Tibial artery (tissue), 4 donors: ENCODE results near the gene ADAMTS2.

Experiments used
- DNase-seq, 2 donors: peaks; one replicate each; pipeline ENCODE4 v3.0.0-alpha.2; 2019
- H3K27ac ChIP-seq, 2 donors: fragments of 200-600 bp; sonication (generic) in 1 of 2; 1 replicate in 1 of 2; 2 replicates in 1 of 2; pipeline ENCODE4 v1.5.1; 2018 to 2019; ENCODE audit warnings: mild to moderate bottlenecking in 1 of 2
- H3K27me3 ChIP-seq, 2 donors: fragments of 200-600 bp; sonication (generic) in 1 of 2; one replicate each; pipeline versions ENCODE4 v1.5.1 to v1.6.0; 2016 to 2019
- H3K36me3 ChIP-seq, 3 donors: fragments of 200-600 bp; sonication (generic) in 2 of 3; one replicate each; pipeline ENCODE4 v1.5.1; 2016 to 2019; ENCODE audit warnings: mild to moderate bottlenecking in 2 of 3
- H3K4me1 ChIP-seq, 4 donors: fragments of 200-600 bp; sonication (generic) in 2 of 4; 1 replicate in 3 of 4; 2 replicates in 1 of 4; pipeline ENCODE4 v1.5.1; 2016 to 2019
- H3K4me3 ChIP-seq, 2 donors: fragments of 200-600 bp; sonication (generic) in 1 of 2; 1 replicate in 1 of 2; 2 replicates in 1 of 2; pipeline ENCODE4 v1.5.1; 2018 to 2019; ENCODE audit warnings: mild to moderate bottlenecking in 2 of 2
- H3K9me3 ChIP-seq, 3 donors: fragments of 200-600 bp; sonication (generic) in 1 of 3; one replicate each; pipeline ENCODE4 v1.5.1; 2016 to 2019
- intact Hi-C: fragments of 100-400 bp; cut with DNase I; formaldehyde crosslinking; loops from one replicate; pipeline ENCODE4 v1.15.0; 2023; ENCODE audit warnings: low total_unique reads
- TF ChIP-seq, protein P1 (sequence below), 2 experiments: fragments of 200-600 bp in 1 of 2; fragments of 450-650 bp in 1 of 2; IDR thresholded peaks; one replicate each; pipeline ENCODE4 v1.5.1; 2017 to 2019; ENCODE audit warnings: antibody characterized with exemption in 2 of 2, mild to moderate bottlenecking in 1 of 2, moderate library complexity in 1 of 2

The ADAMTS2 gene

DNA sequence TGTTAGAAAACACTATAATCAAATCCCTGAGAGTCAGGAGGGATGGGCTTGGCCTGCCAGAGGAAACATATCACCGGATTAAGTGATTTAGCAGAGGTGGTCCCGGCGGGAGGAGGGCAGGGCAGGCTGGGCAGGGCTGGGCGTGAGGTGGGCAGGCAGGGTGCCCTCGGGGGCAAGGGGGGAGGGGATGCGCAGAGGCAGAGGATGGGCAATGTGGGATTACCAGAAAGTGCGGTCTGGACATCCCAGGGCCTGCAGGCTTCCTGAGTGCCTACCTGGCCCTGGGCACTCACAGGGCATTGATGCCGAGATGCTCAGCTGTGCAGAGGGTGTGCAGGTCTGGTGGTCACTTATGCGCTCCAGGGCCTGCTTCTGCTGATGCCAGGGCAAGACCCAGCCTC, 115.2 kb downstream of the ADAMTS2 start:
- Histone ChIP-seq H3K36me3 (no peaks in the 10 kb centered on the region), H3K4me1 (peaks cover 0 to 5% (median 0%) of the 10 kb centered on the region in 4 donors), H3K27me3 (no peaks in the 10 kb centered on the region), H3K9me3 (no peaks in the 10 kb centered on the region), H3K4me3 (no peak overlapping the region), H3K27ac (no peak overlapping the region)
- TF ChIP-seq, protein P1, sequence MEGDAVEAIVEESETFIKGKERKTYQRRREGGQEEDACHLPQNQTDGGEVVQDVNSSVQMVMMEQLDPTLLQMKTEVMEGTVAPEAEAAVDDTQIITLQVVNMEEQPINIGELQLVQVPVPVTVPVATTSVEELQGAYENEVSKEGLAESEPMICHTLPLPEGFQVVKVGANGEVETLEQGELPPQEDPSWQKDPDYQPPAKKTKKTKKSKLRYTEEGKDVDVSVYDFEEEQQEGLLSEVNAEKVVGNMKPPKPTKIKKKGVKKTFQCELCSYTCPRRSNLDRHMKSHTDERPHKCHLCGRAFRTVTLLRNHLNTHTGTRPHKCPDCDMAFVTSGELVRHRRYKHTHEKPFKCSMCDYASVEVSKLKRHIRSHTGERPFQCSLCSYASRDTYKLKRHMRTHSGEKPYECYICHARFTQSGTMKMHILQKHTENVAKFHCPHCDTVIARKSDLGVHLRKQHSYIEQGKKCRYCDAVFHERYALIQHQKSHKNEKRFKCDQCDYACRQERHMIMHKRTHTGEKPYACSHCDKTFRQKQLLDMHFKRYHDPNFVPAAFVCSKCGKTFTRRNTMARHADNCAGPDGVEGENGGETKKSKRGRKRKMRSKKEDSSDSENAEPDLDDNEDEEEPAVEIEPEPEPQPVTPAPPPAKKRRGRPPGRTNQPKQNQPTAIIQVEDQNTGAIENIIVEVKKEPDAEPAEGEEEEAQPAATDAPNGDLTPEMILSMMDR (IDR thresholded peaks at IDR 0.05) = no peak
- intact Hi-C loops = no loop called here
- DNase-seq = peak; percentile 17 to 45

- Histone ChIP-seq H3K4me3 (no peak overlapping the region), H3K27me3 (no peaks in the 10 kb centered on the region), H3K27ac (no peak overlapping the region), H3K36me3 (no peaks in the 10 kb centered on the region), H3K4me1 (peaks cover 0 to 5% (median 0%) of the 10 kb centered on the region in 4 donors), H3K9me3 (no peaks in the 10 kb centered on the region)
- TF ChIP-seq, protein P1 (IDR thresholded peaks at IDR 0.05) = no peak
- intact Hi-C loops = no loop called here
- peak in 1 of 2 donors; percentile 53 for DNase-seq
These were observed 115.9 kb downstream of the ADAMTS2 start for GRCh38 chr5:179229331-179229831.

GRCh38 chr5:179228341-179229121, 116.7 kb downstream of the ADAMTS2 start:
- H3K36me3 ChIP-seq = no peaks in the 10 kb centered on the region
- no peaks in the 10 kb centered on the region for H3K9me3 ChIP-seq
- no peak overlapping the region for H3K4me3 ChIP-seq
- DNase-seq = peak; percentile 16 to 57
- peaks cover 0 to 5% (median 0%) of the 10 kb centered on the region in 4 donors for H3K4me1 ChIP-seq
- TF ChIP-seq, protein P1 (IDR thresholded peaks at IDR 0.05) = no peak
- intact Hi-C loops = no loop called here
- no peak overlapping the region for H3K27ac ChIP-seq
- no peaks in the 10 kb centered on the region for H3K27me3 ChIP-seq

- H3K27ac ChIP-seq = no peak overlapping the region
- TF ChIP-seq, protein P1 (IDR thresholded peaks at IDR 0.05) = no peak
- H3K4me1 ChIP-seq = peaks cover 0 to 5% (median 0%) of the 10 kb centered on the region in 4 donors
- H3K9me3 ChIP-seq = no peaks in the 10 kb centered on the region
- H3K36me3 ChIP-seq = no peaks in the 10 kb centered on the region
- peak; percentile 19 to 58 for DNase-seq
- intact Hi-C loops = no loop called here
- no peaks in the 10 kb centered on the region for H3K27me3 ChIP-seq
- no peak overlapping the region for H3K4me3 ChIP-seq
These were observed 117.5 kb downstream of the ADAMTS2 start for GRCh38 chr5:179227580-179228311.

GRCh38 chr5:179227229-179227579, 118.1 kb downstream of the ADAMTS2 start:
- Histone ChIP-seq H3K27ac (no peak overlapping the region), H3K4me1 (peaks cover 0 to 5% (median 0%) of the 10 kb centered on the region in 4 donors), H3K4me3 (no peak overlapping the region), H3K9me3 (no peaks in the 10 kb centered on the region), H3K27me3 (no peaks in the 10 kb centered on the region), H3K36me3 (no peaks in the 10 kb centered on the region)
- peak in 1 of 2 donors; percentile 5 for DNase-seq
- TF ChIP-seq, protein P1 (IDR thresholded peaks at IDR 0.05) = no peak
- intact Hi-C loops = no loop called here
